ENCODE data around the gene BMP7. TPM values are rescaled to one million over a fixed set of nuclear protein-coding genes. Genes with fewer than 3 reads are reported as not detected.
A peak's percentile ranks its signal among the peaks of the same experiment; 100 is the strongest.

The BMP7 gene
- total and polyA plus RNA-seq, 9 of the 15 experiments (the other 6 are each of a cell fraction or from before 2014, with no cell fraction given) = 0.18 TPM; not detected in 8

GRCh38 chr20:57248132-57248797 lies 18.2 kb downstream of the BMP7 start:
- ChIA-PET CTCF (ENCODE audit: low intra/inter-chr PET ratio) (no interaction called here), POLR2A (interaction anchor here (0.6 to 1.2 kb wide), 4 partner anchors 10 to 40 kb away, joined by 3 to 4 read pairs (median 4); no protein-coding TSS in a partner anchor)
- ATAC-seq = no peak
- Histone ChIP-seq H4K20me1 (replicated peaks; ENCODE audit: control insufficient read depth, insufficient read depth, low read length) (no peaks in the 10 kb centered on the region), H3K36me3 (ENCODE audit: control insufficient read depth, insufficient read depth, low read length) (no peaks in the 10 kb centered on the region), H3K4me1 (replicated peaks in 1 of 2; ENCODE audit: control insufficient read depth in 2 of 2, insufficient read depth in 2 of 2, low read length in 2 of 2) (peaks cover 7 to 12% of the 10 kb centered on the region in 2 experiments; a peak in 2 of 5 replicates), H3K4me3 (no peak overlapping the region), H3K79me2 (ENCODE audit: control insufficient read depth, insufficient read depth, low read length) (no peaks in the 10 kb centered on the region), H3K9ac (ENCODE audit: insufficient read depth in 1 of 2, low read depth in 2 of 2, low read length in 2 of 2) (no peak overlapping the region), H3K9me1 (ENCODE audit: control insufficient read depth, insufficient read depth, low read length) (peaks cover 2% of the 10 kb centered on the region), H3K9me3 (replicated peaks; ENCODE audit: control insufficient read depth, insufficient read depth, low read depth, low read length) (no peaks in the 10 kb centered on the region), H3K4me2 (ENCODE audit: insufficient read depth, low read length) (no peak overlapping the region), H3K27ac (ENCODE audit: extremely low read depth, low read depth, low read length) (no peak overlapping the region), H2AFZ (ENCODE audit: low read depth, low read length) (no peak overlapping the region), H3K27me3 (ENCODE audit: control insufficient read depth in 2 of 2, insufficient read depth in 2 of 2, low read length in 2 of 2) (peaks cover 0 to 9% of the 10 kb centered on the region in 2 experiments; a peak in 1 of 5 replicates)
- no peak for DNase-seq (ENCODE audit: extremely low read depth in 1 of 4, low spot score in 3 of 4)
- no TSS peak for BruUV-seq (replicated peaks)
- in situ Hi-C loops (cut with MboI) (no loop called here), intact Hi-C loops (cut with micrococcal nuclease) (no loop called here)
- FAIRE-seq = no peak
- WGBS (ENCODE audit: insufficient coverage, low coverage, missing lambda C conversion rate) = 4% methylated on average over 4 of the region's 4 CpGs
- TF ChIP-seq NFIC (IDR thresholded peaks at IDR 0.05) = peak; percentile 71
- TF ChIP-seq RBM25 (IDR thresholded peaks at IDR 0.05; ENCODE audit: low read depth, low read length, severe bottlenecking) = peak; percentile 76
- peak in 1 of 3 experiments; percentile 94; a peak in 2 of 6 replicates for TF ChIP-seq ZBTB11 (CRISPR knock-in tag; IDR thresholded peaks at IDR 0.05)
- 0 out of 2 replicates have a peak, but pooled peaks have one; percentile 12 for TF ChIP-seq BCOR (IDR thresholded peaks at IDR 0.05)
- no peak for TF ChIP-seq HLTF (IDR thresholded peaks at IDR 0.05)
- TF ChIP-seq PRDM10 (IDR thresholded peaks at IDR 0.05; ENCODE audit: partially characterized antibody) = peak; percentile 45
- no peak for TF ChIP-seq CSDE1 (IDR thresholded peaks at IDR 0.05)

All from K562 (cell line).